HG03575 (cell line): ENCODE results near the gene EML6.

Experiments used
- ATAC-seq: cut with Tn5 transposase; IDR thresholded peaks from one replicate; pipeline ENCODE4 v1.9.1; 2021; ENCODE audit not compliant: unreplicated experiment, insufficient number of reproducible peaks, low FRiP score; ENCODE audit errors: extremely low read depth

EML6 gene

DNA sequence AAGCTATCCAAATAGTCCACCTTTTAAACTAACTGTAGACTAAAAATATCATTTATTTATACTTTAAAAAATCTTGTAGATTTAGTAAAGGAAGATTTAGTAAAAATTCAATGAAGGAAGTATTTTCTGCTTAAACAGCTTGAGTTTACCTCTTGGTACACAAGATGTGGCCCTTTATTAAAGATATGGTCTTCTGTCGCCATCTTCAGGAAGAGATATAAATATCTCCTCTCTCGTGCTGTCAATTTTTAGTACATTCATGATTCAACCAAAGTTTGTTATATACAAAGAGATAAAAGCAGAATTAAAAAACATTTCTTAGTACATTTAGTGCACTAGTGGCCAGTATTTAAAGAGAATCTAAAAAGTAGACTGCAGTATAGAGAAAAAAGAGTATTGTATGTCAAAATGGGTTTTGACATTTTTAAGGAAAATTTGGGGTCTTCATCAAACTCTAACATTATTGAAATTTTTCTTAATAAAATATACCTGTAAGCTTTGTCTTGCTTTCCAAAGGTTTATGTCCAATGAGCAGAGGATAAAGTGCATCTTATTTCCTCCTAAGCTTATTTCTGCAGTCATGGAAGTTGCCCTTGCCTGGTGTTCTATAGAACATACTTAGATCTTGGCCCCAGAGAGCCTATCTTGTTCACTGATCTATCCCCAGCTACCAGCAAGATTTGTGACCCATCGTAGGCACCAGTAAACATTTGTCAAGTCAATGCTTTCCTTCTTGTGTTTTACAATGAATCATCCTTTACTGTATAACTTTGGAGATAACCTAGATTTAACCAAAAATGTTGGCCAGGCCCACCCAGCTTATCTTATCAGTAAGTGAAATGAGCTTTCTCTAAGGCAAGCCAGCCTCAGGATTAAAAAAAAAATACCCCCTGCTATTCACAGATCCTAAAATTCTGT is 18.5 kb upstream of the EML6 start:
- ATAC-seq: no peak

DNA sequence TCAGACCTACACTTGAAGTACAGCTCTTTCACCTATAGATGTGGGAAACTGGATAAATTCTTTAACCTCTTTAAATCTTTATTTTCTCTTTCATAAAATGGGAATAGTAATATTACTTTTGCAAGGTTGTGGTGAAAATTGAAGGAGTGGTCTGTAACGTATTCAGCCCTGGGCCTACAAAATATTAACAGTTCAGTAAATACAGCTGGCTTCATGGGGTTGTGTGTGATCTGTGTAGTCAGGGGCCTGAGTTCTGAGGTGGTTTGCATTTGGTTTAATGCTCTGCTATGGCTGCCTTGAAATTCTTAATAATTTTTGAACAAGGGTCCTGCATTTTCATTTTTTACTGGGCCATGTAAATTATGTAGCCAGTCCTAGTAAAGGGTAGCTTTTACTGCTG is 16.8 kb upstream of the EML6 start:
- ATAC-seq: no peak

DNA sequence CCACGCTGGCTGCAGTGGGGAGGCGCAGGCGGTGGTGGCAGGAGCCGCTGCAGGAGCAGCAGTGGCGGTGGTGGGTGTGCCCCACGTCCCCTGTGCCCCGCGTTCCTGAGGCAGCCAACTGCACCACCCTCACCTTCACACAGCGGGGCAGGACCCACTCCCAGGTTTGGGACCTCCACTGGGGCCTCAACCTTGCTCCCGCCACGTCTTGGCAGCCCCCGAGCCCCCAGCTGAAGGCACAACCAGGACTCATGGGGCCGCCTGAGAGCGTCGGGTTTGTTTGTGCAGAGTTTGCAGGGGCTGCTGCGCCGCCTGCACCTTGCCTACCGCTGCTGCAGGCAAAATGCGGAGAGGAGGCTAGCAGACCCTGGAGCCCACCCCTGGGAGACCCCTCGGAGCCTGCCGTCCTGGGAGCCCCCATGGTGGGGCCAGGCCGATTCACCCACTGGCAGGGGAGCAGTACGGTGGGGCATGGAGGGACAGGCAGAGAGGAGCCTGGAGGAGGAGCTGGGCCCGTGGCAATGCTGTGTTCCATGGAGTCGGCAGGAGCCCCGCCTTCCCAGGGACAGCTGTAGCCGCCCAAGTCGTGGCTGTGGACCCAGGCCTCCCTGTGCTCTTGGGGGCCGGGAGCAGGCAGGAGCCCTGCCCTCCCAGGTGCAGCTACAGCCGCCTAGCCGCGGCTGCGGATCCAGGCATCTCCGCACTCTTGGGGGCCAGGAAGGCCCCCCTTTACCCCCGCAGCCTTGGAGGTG is 14.7 kb upstream of the EML6 start:
- ATAC-seq: no peak

DNA sequence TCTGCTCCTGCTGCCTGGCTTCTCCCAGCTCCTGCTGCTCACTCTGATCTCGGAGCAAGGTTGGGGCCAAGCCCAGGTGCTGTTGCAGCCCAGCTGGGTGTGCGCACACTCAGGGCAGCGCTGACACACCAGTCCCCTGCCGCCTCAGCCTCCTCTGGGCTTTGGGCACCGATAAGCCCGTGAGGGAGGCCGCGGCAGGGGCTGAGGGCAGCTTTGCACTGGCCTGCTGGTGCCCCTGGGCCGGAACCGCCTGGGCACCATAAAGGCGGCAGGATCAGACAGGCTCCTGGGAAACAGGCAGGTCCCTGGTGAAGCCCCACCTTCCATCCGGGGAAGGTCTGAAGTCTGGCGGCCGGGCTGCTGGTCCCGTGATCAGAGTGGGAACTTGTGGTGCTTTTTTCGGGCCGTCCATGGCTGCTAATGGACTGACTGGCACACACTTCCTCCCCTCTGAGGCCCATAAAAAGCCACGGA is 14.1 kb upstream of the EML6 start:
- ATAC-seq: no peak

DNA sequence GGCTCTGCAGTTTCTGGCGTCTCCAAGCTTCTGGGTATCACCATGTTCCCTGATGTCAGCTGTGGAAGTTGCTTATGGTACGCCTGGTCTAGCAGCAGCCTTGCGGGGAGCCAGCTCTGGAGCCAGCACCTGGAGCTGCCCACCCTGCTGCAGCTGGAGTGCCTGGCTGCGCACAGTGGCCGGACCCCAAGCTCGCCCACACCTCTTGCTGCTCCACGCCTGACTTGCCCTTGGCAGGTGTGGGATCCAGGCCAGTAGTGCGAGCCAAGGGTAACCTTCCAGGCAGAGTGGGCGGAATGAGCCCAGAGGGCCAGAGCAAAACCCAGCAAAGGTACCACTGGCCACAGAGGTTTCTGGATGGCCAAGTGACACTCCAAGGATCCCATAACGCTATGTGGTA is 13.2 kb upstream of the EML6 start:
- no peak for ATAC-seq

DNA sequence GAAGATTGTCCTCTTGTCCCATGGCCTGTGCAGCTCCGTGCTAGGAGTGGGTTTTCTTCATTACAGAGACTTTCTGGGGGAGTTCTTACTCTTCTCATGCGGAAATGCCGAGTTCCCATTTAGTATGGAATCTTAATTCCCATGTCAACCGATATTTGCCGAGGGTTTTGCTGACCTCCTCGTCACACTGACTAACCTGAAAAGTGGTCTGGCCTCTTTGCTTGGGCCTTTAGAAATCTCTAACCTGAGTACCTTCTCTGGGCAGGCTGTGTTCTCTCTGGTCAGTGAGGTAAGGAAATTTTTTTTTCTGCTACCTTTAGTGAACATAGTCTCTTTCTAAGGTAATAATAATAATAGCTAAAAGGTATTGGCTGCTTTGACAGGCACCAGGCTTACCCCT is 10.9 kb upstream of the EML6 start:
- ATAC-seq: no peak

DNA sequence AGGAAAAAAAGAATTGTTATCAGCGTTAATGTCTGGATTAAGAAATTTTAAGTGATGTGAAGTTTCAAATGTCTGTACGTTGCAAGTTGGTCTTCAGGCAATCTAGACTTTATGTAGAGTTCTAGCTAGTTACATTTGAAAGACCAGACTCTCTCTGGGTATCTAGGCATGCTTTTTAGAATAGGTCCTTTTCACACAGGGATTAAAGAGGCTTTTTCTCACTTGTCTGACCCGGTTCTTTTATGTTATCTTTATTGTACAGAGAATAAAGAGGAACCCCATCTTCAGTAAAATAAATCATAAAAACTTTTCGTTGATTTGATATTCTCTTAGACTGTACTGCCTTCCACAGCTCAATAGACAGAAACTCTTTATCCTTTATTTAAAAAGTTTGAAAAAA is 8.5 kb upstream of the EML6 start:
- no peak for ATAC-seq

DNA sequence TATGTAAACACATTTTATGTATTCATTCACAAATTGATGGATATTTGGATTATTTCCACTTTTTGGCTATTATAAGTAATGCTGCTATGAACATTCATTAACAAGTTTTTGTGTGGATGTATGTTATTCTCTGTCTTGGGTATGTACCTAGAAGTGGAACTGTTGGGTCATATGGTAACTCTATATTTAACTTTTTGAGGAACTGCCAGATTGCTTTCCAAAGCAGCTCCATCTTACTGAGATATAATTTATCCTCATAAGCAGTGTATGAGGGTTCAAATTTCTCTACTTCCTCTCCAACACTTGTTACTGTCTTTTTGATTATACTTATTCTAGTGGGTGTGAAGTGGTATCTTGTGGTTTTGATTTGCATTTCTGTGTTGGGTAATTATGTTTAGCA is 7.1 kb upstream of the EML6 start:
- no peak for ATAC-seq

DNA sequence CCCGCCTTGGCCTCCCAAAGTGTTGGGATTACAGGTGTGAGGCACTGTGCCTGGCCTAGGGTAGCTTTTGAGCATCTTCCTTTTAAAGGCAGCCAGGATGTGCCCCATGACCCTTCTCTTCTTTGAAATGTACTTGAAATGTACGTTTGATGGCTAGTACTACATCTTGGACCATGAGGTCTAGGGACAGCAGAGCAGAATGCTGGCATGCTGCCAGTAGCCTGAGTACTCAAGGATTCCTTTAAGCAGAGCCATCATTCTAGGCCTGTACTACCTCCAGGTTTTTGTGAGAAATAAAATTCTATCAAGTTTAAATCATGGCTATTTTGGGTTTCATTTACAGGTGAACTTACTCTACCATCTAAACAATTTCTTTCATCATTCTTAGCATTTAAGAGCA is 2.9 kb upstream of the EML6 start:
- ATAC-seq: no peak

DNA sequence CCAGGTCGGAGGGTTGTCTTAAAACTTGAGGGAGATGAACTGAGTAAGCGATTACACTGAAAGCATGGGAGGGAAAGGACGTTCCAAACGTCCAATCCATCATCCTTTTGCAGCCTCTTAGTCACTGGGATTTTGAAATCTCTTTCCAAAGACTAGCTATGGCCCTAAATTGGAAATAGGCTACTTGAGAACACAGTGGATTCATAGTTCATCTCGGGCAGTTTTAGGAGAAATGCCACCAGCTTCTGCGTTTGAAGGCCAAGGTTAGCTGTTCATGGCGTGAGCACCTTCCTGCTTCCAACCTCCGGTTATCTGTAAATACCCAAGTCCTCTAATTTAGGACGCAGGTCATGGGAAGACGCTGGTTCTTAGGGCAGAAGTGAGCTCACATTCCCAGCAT is 821 bp upstream of the EML6 start:
- ATAC-seq: no peak

DNA sequence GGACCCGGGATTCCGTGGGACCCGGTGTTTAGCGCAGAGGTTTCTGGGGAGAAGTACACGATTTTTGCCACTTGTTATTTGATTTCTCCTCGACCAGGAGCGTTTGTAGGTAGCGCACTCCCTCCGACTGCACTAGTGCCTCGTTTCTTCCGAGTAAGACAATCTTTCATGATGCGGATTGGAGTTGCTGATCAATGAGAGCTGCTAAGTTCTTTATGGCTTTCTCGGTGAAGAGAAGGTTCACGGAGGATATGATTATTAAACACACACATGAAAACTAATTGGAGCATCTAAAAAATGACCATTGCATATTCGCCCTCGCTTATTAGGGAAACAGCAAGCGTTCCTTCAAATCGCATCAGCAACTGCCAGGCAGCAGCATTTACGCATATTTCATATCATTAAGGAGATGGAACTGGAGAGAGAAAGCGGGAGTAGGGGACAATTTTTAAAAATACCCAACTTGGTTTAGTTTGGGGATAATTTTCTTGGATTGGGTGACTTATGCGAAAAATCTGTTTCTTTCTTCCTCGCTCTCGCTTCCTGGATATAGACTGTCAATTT is 616 bp downstream of the EML6 start:
- ATAC-seq: no peak

DNA sequence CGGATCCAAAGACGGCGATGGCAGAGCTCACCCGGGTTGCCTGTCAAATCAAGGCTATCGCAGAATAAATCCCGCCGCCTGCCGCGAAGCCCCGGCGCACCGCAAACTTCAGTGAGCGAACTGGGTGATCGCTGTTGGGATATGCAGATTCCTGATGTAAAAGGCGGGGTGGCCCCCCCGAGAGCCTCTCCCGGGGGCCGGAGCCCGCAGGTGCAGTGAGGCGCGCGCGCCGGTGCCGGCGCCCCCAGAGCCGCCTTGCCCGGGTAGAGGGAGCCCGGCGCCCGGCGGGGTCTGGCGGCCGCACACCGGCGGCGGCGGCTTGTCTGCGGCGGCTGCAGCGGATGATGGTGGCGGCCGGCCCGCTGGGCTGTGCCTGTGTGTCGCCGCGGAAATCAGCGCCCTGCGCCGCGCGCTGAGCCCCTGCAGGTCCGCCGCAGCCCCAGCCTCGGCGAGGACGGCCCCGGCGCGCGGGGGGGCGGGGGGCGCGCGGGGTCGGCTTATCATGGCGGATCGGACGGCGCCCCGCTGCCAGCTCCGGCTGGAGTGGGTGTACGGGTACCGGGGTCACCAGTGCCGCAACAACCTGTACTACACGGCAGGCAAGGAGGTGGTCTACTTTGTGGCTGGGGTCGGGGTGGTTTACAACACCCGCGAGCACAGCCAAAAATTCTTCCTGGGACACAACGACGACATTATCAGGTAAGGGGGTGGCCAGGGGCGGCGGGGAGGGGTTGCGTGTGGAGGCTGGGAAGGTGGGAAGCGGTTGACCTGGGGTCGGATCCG is 1.3 kb downstream of the EML6 start:
- no peak for ATAC-seq

DNA sequence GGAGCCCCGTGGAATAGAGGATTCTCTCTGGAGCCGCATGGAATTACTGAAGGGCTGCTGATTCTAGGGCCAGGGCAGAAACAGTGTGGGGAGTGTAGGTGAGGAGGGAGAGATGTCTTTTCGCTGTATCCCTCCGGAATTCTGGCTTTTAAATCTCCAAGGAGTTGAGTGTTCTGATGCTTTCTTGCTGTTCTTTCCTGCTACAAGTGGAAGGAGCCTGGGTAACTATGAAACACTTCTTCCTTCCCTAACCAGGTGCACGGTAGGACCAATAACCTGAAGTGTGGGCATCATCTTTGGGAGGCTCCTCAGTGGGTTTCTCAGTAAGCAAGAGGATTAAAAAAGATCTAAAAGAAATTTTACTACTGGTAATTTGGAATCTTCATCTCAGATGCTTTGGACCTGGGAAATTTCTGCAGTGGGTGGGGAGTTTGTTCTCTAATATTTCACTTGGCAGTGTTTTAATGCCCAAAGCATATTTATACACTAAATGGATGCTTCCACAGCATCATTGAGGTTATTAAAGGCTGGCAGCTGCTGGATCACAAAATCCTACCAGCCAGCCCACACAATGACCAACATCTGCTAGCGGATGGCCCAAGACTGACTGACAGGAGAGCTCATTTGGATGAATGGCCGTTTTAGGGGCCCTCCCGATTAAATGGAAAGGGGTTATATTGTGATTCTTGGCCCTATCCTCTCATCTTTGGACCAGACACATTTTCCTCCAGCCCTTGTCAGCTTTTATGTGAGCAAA is 2.1 kb downstream of the EML6 start:
- ATAC-seq: no peak

DNA sequence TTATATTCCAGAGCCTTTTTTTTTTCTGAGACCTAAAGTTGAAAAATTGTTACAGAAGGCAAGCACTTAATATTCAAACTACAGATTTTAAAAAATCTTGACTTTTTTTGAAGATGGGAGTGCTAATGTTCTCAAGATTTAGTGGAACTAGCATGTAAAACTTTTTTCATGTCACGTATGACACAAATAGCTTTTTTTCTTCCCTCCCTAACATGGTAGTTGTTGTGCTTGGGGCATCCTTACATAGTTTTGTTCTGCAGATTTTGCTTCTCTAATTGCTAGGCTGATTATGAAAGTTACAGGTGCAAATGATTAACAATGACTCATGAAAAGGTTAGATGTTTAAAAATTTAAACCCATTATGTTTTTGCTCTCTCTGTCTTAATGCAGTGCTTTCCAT is 3.0 kb downstream of the EML6 start:
- ATAC-seq: no peak

DNA sequence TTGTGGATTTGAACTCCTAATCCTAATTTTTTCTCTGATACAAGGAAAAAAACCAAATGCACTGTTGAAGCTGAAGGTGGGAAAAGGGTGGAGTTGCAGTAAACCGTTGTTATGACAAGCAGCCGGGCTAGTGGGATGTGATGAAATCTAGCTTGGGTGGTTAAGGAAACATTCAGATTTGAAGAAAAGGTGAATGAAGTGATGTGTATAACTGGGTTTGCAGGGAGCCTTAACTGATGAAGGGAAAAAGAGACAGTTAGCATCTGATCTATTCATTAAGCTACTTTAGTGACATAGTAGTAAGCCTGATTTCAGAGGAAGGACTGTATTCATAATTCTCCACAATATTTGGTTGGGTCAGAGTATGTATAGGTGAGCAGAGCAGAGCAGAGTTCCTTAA is 3.5 kb downstream of the EML6 start:
- no peak for ATAC-seq

DNA sequence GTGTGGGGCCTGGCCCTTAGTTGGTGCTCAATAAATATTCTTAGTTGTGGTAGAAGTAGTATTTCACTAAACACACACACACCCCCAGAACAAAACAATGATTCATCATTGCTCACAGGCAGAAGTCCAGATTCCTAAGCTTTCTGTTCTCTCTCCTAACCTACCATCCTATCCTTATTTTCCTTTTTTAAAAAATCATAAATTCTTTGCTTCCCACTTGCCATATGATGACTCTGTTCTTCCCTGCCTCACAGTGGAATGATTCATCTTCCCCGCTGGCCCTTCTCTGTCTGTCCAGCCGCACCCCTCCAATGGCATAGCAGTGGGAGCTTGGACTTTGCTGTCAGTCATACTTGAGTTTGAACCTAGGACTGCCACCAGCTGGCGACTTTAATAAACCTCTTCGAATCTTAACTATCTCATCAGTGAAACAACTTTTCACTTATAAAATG is 5.2 kb downstream of the EML6 start:
- ATAC-seq: no peak

DNA sequence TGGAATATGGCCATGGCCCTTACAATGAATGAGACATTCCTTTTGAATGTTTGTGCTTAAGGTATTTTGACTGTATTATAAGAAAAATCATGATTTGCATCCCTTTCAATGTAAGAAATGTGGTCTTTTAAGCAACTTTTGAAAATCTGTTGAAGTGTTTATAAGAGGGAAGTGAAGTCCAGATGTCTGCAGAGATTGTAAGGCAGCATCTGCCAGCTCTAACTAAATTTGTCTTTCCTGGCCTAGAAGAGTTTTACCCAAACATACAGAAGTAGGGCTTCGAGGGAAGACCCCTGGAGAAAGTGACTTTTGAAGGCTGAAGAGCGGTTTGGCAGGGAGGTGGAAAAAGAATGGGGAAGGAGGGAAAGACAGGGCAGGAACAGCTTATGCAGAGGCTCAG is 12.2 kb downstream of the EML6 start:
- ATAC-seq: no peak

DNA sequence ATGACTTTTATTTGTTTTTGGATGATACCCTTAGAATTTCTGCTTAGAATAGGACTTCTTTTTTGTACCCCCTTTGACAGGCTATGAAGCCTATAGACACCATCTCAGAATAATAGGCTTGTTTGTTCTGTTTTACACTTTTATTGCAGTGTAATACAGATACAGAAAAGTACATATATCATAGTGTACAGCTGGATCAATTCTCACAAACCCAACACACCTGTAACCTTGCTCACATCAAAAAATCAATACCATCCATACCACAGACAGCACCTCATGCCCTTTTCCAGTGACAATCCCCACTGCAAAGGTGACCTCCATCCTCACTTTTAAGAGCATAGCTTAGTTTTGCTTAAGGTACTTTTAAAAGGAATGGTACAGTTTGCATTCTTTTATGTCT is 14.8 kb downstream of the EML6 start:
- ATAC-seq: no peak

DNA sequence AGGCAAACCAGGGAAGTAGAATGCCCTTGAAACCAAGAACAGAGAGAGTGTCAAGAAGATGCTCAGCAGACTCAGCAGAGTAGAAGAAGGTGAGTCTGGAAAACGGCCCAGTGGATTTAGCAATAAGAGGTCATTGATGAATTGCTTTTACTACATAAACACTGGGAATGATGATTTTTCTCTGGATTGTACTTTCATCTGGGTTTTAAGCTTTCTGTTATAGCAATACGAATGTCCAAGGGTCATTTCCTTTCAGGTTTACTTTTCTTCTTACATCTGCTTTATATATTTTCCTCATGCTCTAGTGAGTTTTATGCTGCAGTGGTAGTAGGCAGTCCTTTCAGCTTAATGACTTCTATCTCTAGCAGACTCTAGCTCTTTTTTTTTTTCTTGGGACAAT is 16.9 kb downstream of the EML6 start:
- ATAC-seq: no peak
